Vagina (tissue), 2 donors: ENCODE data around the gene ATP5F1E. TPM values are rescaled to one million over a fixed set of nuclear protein-coding genes. Genes with fewer than 3 reads are reported as not detected.

Experiments
- DNase-seq, 2 donors: peaks; one replicate each; pipeline ENCODE4 v3.0.0-alpha.2; 2017; ENCODE audit errors: extremely low spot score in 2 of 2
- H3K27ac ChIP-seq: fragments of 200-600 bp; sonication (generic); one replicate; pipeline ENCODE4 v1.5.1; 2019
- H3K27me3 ChIP-seq: fragments of 200-600 bp; sonication (generic); one replicate; pipeline ENCODE4 v1.5.1; 2019
- H3K36me3 ChIP-seq, 2 donors: fragments of 200-600 bp; sonication (generic); one replicate each; pipeline ENCODE4 v1.5.1; 2017 to 2019
- H3K4me1 ChIP-seq: fragments of 200-600 bp; sonication (generic); one replicate; pipeline ENCODE4 v1.5.1; 2019
- H3K4me3 ChIP-seq, 2 donors: fragments of 200-600 bp; sonication (generic); 1 replicate in 1 of 2; 2 replicates in 1 of 2; pipeline ENCODE4 v1.5.1; 2016 to 2019
- H3K9me3 ChIP-seq: fragments of 200-600 bp; sonication (generic); one replicate; pipeline ENCODE4 v1.5.1; 2019
- POLR2A ChIP-seq, 2 donors: fragments of 450-650 bp; IDR thresholded peaks; one replicate each; pipeline ENCODE4 v1.6.1; 2017; ENCODE audit warnings: antibody characterized with exemption in 2 of 2, mild to moderate bottlenecking in 2 of 2, moderate library complexity in 2 of 2
- POLR2AphosphoS5 ChIP-seq, 2 donors: sonication (generic); formaldehyde crosslinking; IDR thresholded peaks; one replicate each; pipeline ENCODE4 v1.9.0; 2017; ENCODE audit warnings: antibody characterized with exemption in 2 of 2, mild to moderate bottlenecking in 2 of 2, low read depth in 1 of 2; ENCODE audit not compliant: insufficient read depth in 1 of 2
- intact Hi-C: fragments of 100-400 bp; cut with DNase I; formaldehyde crosslinking; loops from one replicate; pipeline ENCODE4 v1.15.1; 2023
- total RNA-seq: library from RNA; depleted of rRNA; stranded (reverse); fragments of >200 nt; gene quantifications from one replicate; pipeline ENCODE4 v1.2.3, GENCODE V29; 2016
- TF ChIP-seq, protein P1 (sequence below), 3 experiments: fragments of 450-650 bp in 2 of 3; fragments of 200-600 bp in 1 of 3; sonication (generic) in 1 of 3; IDR thresholded peaks; one replicate each; pipeline ENCODE4 v1.5.1; 2017 to 2019; ENCODE audit warnings: antibody characterized with exemption in 3 of 3, mild to moderate bottlenecking in 2 of 3, moderate library complexity in 2 of 3

The ATP5F1E gene
- total RNA-seq, 1 donor from 2014 or later, result 22.8 TPM

DNA sequence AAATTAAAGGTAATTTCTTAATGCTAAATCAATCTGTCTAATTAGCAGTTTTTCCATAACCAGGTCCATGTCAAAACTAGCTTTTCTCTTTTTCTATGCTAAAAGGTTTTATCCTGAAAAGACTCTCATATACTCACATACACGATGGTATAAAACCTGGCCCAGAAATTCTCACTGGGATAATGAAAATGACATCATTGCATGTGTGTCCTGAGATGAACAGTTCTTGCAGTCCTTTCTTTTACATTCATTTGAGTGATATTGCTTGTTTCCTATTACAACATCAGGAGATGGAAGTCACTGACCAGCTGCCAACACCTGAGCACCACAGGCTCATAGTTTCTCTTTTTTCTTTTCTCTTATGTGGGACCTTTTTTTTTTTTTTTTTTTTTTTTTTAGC, 18.3 kb upstream of the ATP5F1E start:
- Histone ChIP-seq H3K4me3 (no peak overlapping the region), H3K36me3 (no peaks in the 10 kb centered on the region), H3K27ac (no peak overlapping the region), H3K4me1 (no peaks in the 10 kb centered on the region), H3K27me3 (no peaks in the 10 kb centered on the region), H3K9me3 (no peaks in the 10 kb centered on the region)
- TF ChIP-seq POLR2A (IDR thresholded peaks at IDR 0.05), result no peak
- TF ChIP-seq, protein P1, sequence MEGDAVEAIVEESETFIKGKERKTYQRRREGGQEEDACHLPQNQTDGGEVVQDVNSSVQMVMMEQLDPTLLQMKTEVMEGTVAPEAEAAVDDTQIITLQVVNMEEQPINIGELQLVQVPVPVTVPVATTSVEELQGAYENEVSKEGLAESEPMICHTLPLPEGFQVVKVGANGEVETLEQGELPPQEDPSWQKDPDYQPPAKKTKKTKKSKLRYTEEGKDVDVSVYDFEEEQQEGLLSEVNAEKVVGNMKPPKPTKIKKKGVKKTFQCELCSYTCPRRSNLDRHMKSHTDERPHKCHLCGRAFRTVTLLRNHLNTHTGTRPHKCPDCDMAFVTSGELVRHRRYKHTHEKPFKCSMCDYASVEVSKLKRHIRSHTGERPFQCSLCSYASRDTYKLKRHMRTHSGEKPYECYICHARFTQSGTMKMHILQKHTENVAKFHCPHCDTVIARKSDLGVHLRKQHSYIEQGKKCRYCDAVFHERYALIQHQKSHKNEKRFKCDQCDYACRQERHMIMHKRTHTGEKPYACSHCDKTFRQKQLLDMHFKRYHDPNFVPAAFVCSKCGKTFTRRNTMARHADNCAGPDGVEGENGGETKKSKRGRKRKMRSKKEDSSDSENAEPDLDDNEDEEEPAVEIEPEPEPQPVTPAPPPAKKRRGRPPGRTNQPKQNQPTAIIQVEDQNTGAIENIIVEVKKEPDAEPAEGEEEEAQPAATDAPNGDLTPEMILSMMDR (IDR thresholded peaks at IDR 0.05), result no peak
- TF ChIP-seq POLR2AphosphoS5 (IDR thresholded peaks at IDR 0.05; ENCODE audit: insufficient read depth in 1 of 2, low read depth in 1 of 2), result no peak
- intact Hi-C loops, result no loop called here
- DNase-seq, result no peak

DNA sequence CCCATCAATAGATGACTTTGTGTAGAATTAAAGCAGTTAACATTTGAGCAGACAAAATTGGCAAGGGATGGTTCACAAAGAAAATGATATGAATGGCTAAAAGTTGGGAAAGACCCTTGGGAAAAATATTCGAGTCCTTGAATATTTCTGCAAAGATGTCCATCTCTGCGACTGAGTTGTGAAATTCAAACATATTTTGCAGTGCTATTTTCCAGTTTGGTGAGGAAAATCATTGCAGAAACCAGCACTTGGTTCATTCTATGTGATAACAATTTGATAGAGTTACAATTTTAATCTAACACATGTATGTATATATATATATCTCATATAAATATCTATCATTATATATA, 16.5 kb upstream of the ATP5F1E start:
- no peak for TF ChIP-seq POLR2A (IDR thresholded peaks at IDR 0.05)
- Histone ChIP-seq H3K4me3 (no peak overlapping the region), H3K4me1 (peaks cover 1% of the 10 kb centered on the region), H3K27ac (no peak overlapping the region), H3K36me3 (no peaks in the 10 kb centered on the region), H3K27me3 (no peaks in the 10 kb centered on the region), H3K9me3 (no peaks in the 10 kb centered on the region)
- intact Hi-C loops, result no loop called here
- DNase-seq, result no peak

DNA sequence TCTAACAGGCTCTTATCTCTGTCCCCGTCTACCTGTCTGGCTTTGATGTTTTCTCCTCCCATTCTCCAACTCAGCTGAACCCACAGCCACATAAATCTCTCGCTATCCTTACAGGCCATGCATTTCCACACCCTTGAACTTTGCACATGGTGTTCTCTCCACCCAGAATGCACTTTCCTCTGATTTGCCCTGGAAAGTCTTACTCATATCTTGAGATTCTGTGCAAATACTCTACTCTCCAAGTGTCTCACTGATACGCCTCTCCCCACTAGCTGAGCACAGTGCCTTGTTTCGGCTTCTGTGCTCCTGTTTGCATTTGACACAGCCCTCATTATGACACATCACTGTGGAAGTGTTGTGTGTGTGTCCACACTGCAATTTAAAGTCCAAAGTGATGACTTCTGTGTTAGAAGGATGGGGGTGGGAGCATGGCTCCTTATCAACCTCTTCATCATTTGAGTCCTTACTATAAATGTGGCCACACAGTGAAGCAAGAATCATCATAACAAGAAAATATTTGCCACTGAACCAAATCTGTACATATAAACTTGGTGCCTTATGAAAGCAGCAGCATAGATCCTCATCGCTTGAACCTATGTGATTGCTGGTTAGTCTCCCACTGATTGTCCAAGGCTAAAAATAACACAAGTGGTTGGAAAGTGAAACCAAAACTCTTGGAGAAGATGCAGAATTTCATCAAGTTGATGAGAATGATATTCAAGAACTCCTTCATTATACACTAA, 16.0 kb upstream of the ATP5F1E start:
- TF ChIP-seq POLR2AphosphoS5 (IDR thresholded peaks at IDR 0.05; ENCODE audit: insufficient read depth in 1 of 2, low read depth in 1 of 2), result no peak
- TF ChIP-seq, protein P1 (IDR thresholded peaks at IDR 0.05), result no peak
- Histone ChIP-seq H3K4me1 (peaks cover 7% of the 10 kb centered on the region), H3K27ac (no peak overlapping the region), H3K4me3 (no peak overlapping the region), H3K9me3 (no peaks in the 10 kb centered on the region), H3K36me3 (no peaks in the 10 kb centered on the region), H3K27me3 (no peaks in the 10 kb centered on the region)
- intact Hi-C loops, result no loop called here
- DNase-seq, result no peak

DNA sequence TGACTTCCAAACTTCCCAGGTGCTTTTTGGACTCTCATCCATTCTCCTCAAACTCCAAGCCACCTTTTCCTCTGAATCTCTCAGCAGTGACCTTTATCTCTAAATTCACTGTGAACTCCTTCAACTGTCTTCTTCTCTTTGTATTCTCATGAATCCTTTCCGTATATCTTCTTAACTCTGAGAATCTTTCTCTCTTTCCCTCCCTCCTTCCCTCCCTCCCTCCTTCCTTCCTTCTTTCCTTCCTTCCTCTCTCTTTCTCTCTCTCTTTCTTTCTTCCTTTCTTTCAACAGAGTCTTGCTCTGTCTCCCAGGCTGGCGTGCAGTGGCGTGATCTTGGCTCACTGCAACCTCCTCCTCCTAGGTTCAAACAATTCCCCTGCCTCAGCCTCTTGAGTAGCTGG, 14.7 kb upstream of the ATP5F1E start:
- TF ChIP-seq, protein P1 (IDR thresholded peaks at IDR 0.05), result no peak
- TF ChIP-seq POLR2A (IDR thresholded peaks at IDR 0.05) (no peak), POLR2AphosphoS5 (IDR thresholded peaks at IDR 0.05; ENCODE audit: insufficient read depth in 1 of 2, low read depth in 1 of 2) (no peak)

DNA sequence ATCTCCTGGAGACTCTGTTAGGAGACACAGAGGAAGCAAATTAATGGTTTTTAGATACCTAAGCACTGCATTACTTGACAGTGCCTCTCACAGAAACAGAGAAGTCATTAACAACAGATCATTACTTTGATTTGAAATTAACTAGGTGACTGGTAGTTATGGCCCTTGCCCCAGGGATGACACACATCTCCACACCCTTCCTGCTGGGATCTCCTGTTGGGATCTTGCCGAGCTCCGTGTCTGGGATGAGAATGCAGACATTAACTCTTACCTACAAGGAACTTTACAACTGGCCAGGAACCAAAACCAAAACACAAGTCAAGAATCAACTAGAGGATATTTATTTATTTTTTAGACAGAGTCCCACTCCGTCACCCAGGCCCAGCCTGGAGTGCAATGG, 12.7 kb upstream of the ATP5F1E start:
- Histone ChIP-seq H3K4me1 (peaks cover 32% of the 10 kb centered on the region), H3K27ac (no peak overlapping the region), H3K36me3 (no peaks in the 10 kb centered on the region), H3K9me3 (no peaks in the 10 kb centered on the region), H3K27me3 (no peaks in the 10 kb centered on the region), H3K4me3 (no peak overlapping the region)
- no peak for DNase-seq
- TF ChIP-seq, protein P1 (IDR thresholded peaks at IDR 0.05), result no peak
- TF ChIP-seq POLR2A (IDR thresholded peaks at IDR 0.05) (no peak), POLR2AphosphoS5 (IDR thresholded peaks at IDR 0.05; ENCODE audit: insufficient read depth in 1 of 2, low read depth in 1 of 2) (no peak)
- intact Hi-C loops, result loop anchor here (5.0 kb wide), 1 partner anchor 62 kb away; the partner anchor contains the start of gene NELFCD

More for the DNA sequence above, 14.7 kb upstream of the ATP5F1E start:
- intact Hi-C loops, result no loop called here
- Histone ChIP-seq H3K27me3 (no peaks in the 10 kb centered on the region), H3K9me3 (no peaks in the 10 kb centered on the region), H3K4me3 (no peak overlapping the region), H3K27ac (no peak overlapping the region), H3K4me1 (peaks cover 11% of the 10 kb centered on the region), H3K36me3 (no peaks in the 10 kb centered on the region)
- no peak for DNase-seq
